GM12878 (cell line): Measurements from ENCODE around the gene PLD3.

Experiments
- EZH2 ChIP-seq: IDR thresholded peaks from 2 replicates; pipeline ENCODE4 v1.6.1; 2012; ENCODE audit warnings: low read depth, mild to moderate bottlenecking, control low read depth, inconsistent platforms, low read length, borderline replicate concordance; ENCODE audit not compliant: control insufficient read depth
- RELA ChIP-seq: fragments of 450-650 bp; IDR thresholded peaks from 2 replicates; pipeline ENCODE4 v1.8.0; 2014; ENCODE audit warnings: borderline replicate concordance; ENCODE audit not compliant: partially characterized antibody
- SP1 ChIP-seq: IDR thresholded peaks from one replicate; pipeline ENCODE4 v1.6.1; 2011; ENCODE audit warnings: low read depth, low read length

DNA sequence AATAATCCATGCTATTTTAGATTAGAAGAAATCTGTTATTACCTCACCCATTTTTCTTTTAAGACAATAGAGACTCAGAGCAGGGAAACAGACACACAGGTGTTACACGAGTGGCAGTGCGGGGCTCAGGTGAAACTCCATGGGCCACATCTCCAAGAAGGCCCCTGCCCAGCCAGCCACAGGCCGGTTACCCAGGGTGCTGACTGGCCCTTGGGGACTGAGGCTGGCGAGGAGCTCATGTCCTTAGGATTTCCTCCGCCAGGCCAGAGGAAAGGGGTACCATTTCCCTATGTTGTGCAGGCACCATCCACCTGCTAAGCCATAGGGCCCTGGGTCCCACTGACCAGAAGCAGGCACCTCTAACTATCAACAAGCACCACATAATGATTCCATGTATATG lies 10.9 kb upstream of the PLD3 start:
- TF ChIP-seq SP1 (no peak), EZH2 (no peak), RELA (no peak)
